Left ventricle myocardium inferior (tissue), 1 donor: ENCODE measurements around the gene KIAA0040. TPM values are rescaled to one million over a fixed set of nuclear protein-coding genes. Genes with fewer than 3 reads are reported as not detected.
"Not testable (repeated sequence)": the region's sequence is repeated elsewhere in the genome, so short reads cannot be mapped to it uniquely, and the experiment has no call there.

Experiments
- DNase-seq: peaks from one replicate; pipeline ENCODE4 v3.0.0-alpha.2; 2020
- H3K27ac ChIP-seq: fragments of 200-600 bp; replicated peaks from 2 replicates; pipeline ENCODE4 v1.8.0; 2021
- H3K27me3 ChIP-seq: fragments of 200-600 bp; 2 replicates; pipeline ENCODE4 v1.8.0; 2021; ENCODE audit warnings: low read depth
- H3K36me3 ChIP-seq: fragments of 200-600 bp; 2 replicates; pipeline ENCODE4 v1.8.0; 2021
- H3K4me1 ChIP-seq: fragments of 200-600 bp; 2 replicates; pipeline ENCODE4 v1.8.0; 2021
- H3K4me3 ChIP-seq: fragments of 200-600 bp; 2 replicates; pipeline ENCODE4 v1.8.0; 2021; ENCODE audit warnings: mild to moderate bottlenecking, moderate library complexity
- H3K9me3 ChIP-seq: fragments of 200-600 bp; replicated peaks from 2 replicates; pipeline ENCODE4 v1.8.0; 2021
- intact Hi-C: fragments of 100-400 bp; cut with micrococcal nuclease; formaldehyde crosslinking; loops from one replicate; pipeline ENCODE4 v1.11.0; 2022
- total RNA-seq: library from RNA; stranded (reverse); fragmentation: NEBNext Ultra II Directional; extraction: Animal tissue kit (Norgen Biotek cat#: 25700); gene quantifications from one replicate; pipeline ENCODE4 v1.2.1, GENCODE V29; 2021
- TF ChIP-seq, protein P1 (sequence below): fragments of 200-600 bp; IDR thresholded peaks from 2 replicates; pipeline ENCODE4 v1.8.0; 2021; ENCODE audit warnings: antibody characterized with exemption, mild to moderate bottlenecking, borderline replicate concordance
- donor health status: DM: no; HTN: yes; CAD: no; lungs with severe emphysema.

The KIAA0040 gene
- total RNA-seq, 1 donor from 2014 or later: 12.8 TPM

DNA sequence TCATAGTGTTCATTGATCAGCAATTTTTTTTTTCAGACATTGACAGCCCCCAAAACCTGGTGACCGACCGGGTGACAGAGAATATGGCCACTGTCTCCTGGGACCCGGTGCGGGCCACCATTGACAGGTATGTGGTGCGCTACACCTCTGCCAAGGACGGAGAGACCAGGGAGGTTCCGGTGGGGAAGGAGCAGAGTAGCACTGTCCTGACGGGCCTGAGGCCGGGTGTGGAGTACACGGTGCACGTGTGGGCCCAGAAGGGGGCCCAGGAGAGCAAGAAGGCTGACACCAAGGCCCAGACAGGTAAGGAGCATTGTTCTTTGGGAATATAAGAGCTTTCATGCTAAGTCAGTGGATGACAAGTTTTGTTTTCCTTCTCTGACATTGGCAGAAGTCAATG lies 75.7 kb downstream of the KIAA0040 start:
- TF ChIP-seq, protein P1, sequence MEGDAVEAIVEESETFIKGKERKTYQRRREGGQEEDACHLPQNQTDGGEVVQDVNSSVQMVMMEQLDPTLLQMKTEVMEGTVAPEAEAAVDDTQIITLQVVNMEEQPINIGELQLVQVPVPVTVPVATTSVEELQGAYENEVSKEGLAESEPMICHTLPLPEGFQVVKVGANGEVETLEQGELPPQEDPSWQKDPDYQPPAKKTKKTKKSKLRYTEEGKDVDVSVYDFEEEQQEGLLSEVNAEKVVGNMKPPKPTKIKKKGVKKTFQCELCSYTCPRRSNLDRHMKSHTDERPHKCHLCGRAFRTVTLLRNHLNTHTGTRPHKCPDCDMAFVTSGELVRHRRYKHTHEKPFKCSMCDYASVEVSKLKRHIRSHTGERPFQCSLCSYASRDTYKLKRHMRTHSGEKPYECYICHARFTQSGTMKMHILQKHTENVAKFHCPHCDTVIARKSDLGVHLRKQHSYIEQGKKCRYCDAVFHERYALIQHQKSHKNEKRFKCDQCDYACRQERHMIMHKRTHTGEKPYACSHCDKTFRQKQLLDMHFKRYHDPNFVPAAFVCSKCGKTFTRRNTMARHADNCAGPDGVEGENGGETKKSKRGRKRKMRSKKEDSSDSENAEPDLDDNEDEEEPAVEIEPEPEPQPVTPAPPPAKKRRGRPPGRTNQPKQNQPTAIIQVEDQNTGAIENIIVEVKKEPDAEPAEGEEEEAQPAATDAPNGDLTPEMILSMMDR: no peak

DNA sequence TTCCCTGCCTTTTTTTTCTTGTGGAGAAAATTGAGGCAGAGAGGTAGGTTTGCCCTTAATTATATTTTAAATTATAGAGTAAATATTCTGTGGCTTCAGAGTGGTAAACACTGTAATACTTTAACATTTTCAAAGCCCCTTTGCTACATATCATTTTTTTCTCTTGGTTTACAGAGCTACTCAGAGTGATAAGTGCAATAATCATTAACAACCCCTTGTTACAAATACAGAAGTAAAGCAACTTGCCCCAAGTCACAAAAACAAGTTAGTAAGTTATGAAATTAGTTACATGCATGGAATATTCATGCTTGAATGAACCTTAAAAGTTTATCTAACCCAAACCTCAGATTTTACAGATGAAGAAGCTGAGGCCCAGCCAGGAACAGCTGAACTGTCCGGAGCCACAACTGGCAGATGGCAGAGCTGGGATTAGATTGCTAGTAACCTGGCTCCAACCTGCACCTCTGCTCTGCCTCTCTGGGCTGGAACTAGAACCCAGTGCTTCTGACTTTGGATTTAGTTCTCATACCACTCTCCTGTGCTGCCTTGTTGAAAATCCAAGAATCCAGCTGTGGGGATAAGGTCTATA lies 76.3 kb downstream of the KIAA0040 start:
- Histone ChIP-seq H3K4me1 (no peaks in the 10 kb centered on the region), H3K27ac (no peak overlapping the region), H3K36me3 (no peaks in the 10 kb centered on the region), H3K27me3 (no peaks in the 10 kb centered on the region), H3K9me3 (peaks cover 35% of the 10 kb centered on the region), H3K4me3 (no peak overlapping the region)
- TF ChIP-seq, protein P1: no peak
- DNase-seq: no peak
- intact Hi-C loops: no loop called here

More for the DNA sequence above, 75.7 kb downstream of the KIAA0040 start:
- Histone ChIP-seq H3K4me3 (no peak overlapping the region), H3K27me3 (no peaks in the 10 kb centered on the region), H3K4me1 (no peaks in the 10 kb centered on the region), H3K27ac (no peak overlapping the region), H3K36me3 (no peaks in the 10 kb centered on the region), H3K9me3 (peaks cover 30% of the 10 kb centered on the region)
- intact Hi-C loops: no loop called here
- DNase-seq: no peak

DNA sequence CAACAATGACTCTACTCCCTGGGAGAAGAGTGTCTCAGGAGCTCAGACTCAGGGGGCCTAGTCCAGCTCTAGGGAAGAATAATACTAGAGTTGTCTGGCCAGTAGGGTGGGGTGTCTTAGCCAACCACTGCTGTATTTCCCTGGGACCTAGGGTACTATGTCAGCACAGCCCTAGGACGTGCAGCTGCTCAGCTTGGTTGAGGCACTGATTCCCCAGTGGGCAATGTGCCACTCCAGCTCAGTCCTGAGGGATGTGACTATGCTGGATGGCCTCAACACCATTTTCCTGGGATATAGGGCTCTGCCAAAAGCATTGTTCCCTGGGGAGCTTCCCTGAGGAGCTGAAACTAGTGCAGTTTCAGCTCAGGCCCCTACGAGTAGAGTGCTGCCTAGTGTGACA lies 77.6 kb downstream of the KIAA0040 start:
- DNase-seq: no peak
- Histone ChIP-seq H3K27me3 (no peaks in the 10 kb centered on the region), H3K9me3 (peaks cover 38% of the 10 kb centered on the region), H3K4me1 (no peaks in the 10 kb centered on the region), H3K27ac (no peak overlapping the region), H3K4me3 (no peak overlapping the region), H3K36me3 (no peaks in the 10 kb centered on the region)
- intact Hi-C loops: no loop called here
- TF ChIP-seq, protein P1: no peak

DNA sequence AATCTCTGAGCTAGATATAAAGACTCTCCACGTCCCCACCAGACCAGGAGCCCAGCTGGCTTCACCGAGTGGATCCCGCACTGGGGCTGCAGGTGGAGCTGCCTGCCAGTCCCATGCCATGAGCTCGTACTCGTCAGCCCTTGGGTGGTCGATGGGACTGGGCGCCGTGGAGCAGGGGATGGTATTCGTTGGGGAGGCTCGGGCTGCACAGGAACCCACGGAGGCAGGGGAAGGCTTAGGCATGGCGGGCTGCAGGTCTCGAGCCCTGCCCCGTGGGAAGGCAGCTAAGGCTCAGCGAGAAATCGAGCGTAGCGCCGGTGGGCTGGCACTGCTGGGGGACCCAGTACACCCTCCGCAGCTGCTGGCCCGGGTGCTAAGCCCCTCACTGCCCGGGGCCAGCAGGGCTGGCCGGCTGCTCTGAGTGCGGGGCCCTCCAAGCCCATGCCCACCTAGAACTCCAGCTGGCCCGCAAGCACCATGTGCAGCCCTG lies 84.2 kb downstream of the KIAA0040 start:
- H3K27ac ChIP-seq, H3K27me3 ChIP-seq, H3K4me3 ChIP-seq, H3K36me3 ChIP-seq, DNase-seq, H3K4me1 ChIP-seq, intact Hi-C loops: not testable (repeated sequence)
- H3K9me3 ChIP-seq: peaks cover 26% of the 10 kb centered on the region

Other genes with a start within 250 kb of the KIAA0040 start
- gene CACYBP, start 192.8 kb downstream of the KIAA0040 start, total RNA-seq: 75.6 TPM
- gene MRPS14, start 169.4 kb downstream of the KIAA0040 start, total RNA-seq: 25.4 TPM
- gene TNN, start 124.9 kb downstream of the KIAA0040 start, total RNA-seq: not detected